HepG2 (cell line): ENCODE data around the gene NATD1. TPM values are rescaled to one million over a fixed set of nuclear protein-coding genes. Genes with fewer than 3 reads are reported as not detected.

Source experiments
- BCL6 ChIP-seq: IDR thresholded peaks from 2 replicates; pipeline ENCODE4 v1.6.1; 2016; ENCODE audit warnings: missing genetic modification reagents, missing compliant biosample characterization
- CEBPB ChIP-seq: IDR thresholded peaks from 2 replicates; pipeline ENCODE4 v1.6.1; 2011; ENCODE audit warnings: low read depth, low read length, improper control_type of control experiment, borderline replicate concordance
- HCFC1 ChIP-seq: fragments of 150-350 bp; IDR thresholded peaks from 2 replicates; pipeline ENCODE4 v1.6.1; 2014; ENCODE audit warnings: low read depth, low read length
- HOXD1 ChIP-seq: sonication (generic); formaldehyde crosslinking; IDR thresholded peaks from 2 replicates; pipeline ENCODE4 v1.5.0; 2020; ENCODE audit warnings: missing genetic modification reagents
- IKZF1 ChIP-seq: fragments of 450-650 bp; IDR thresholded peaks from 2 replicates; pipeline ENCODE4 v1.7.1; 2016
- KDM5B ChIP-seq: sonication (generic); formaldehyde crosslinking; IDR thresholded peaks from 2 replicates; pipeline ENCODE4 v1.4.0; 2020; ENCODE audit warnings: missing genetic modification reagents, mild to moderate bottlenecking, borderline replicate concordance
- MAFG ChIP-seq: sonication (generic); formaldehyde crosslinking; IDR thresholded peaks from 2 replicates; pipeline ENCODE4 v1.5.1; 2020; ENCODE audit warnings: mild to moderate bottlenecking, missing genetic modification reagents
- MAZ ChIP-seq, 2 experiments: sonication (generic) in 1 of 2; formaldehyde crosslinking in 1 of 2; IDR thresholded peaks; 2 replicates each; pipeline versions ENCODE4 v1.5.0 to v1.6.1; 2012 to 2020; ENCODE audit warnings: low read depth in 2 of 2, mild to moderate bottlenecking in 2 of 2, borderline replicate concordance in 1 of 2, improper control_type of control experiment in 1 of 2, low read length in 1 of 2, missing genetic modification reagents in 1 of 2, moderate library complexity in 1 of 2
- RBM39 ChIP-seq: fragments of 200-400 bp; formaldehyde crosslinking; IDR thresholded peaks from one replicate; pipeline ENCODE4 v1.6.1; 2018; ENCODE audit warnings: antibody characterized with exemption, mild to moderate bottlenecking, low read depth, low read length; ENCODE audit not compliant: poor library complexity, severe bottlenecking
- SPEN ChIP-seq: sonication (generic); formaldehyde crosslinking; IDR thresholded peaks from 2 replicates; pipeline ENCODE4 v1.5.1; 2020; ENCODE audit warnings: low read depth, mild to moderate bottlenecking, missing genetic modification reagents
- ZBTB38 ChIP-seq: sonication (generic); formaldehyde crosslinking; IDR thresholded peaks from 2 replicates; pipeline ENCODE4 v1.5.1; 2020; ENCODE audit warnings: mild to moderate bottlenecking, missing genetic modification reagents
- ZNF430 ChIP-seq: sonication (generic); formaldehyde crosslinking; IDR thresholded peaks from 2 replicates; pipeline ENCODE4 v1.9.0; 2021; ENCODE audit warnings: mild to moderate bottlenecking, missing genetic modification reagents
- ZNF567 ChIP-seq: sonication (generic); formaldehyde crosslinking; IDR thresholded peaks from 2 replicates; pipeline ENCODE4 v1.8.1; 2023; ENCODE audit warnings: mild to moderate bottlenecking, missing genetic modification reagents, borderline replicate concordance
- ZNF629 ChIP-seq: sonication (generic); formaldehyde crosslinking; conservative IDR thresholded peaks from 2 replicates; pipeline ENCODE4 v1.5.0; 2020; ENCODE audit warnings: missing genetic modification reagents
- ZNF678 ChIP-seq: sonication (generic); formaldehyde crosslinking; IDR thresholded peaks from 2 replicates; pipeline ENCODE4 v1.4.0; 2020; ENCODE audit warnings: mild to moderate bottlenecking, missing genetic modification reagents
- ZNF713 ChIP-seq: sonication (generic); formaldehyde crosslinking; IDR thresholded peaks from 2 replicates; pipeline ENCODE4 v1.4.0; 2020; ENCODE audit warnings: mild to moderate bottlenecking, missing genetic modification reagents
- ZNF740 ChIP-seq: sonication (generic); formaldehyde crosslinking; IDR thresholded peaks from 2 replicates; pipeline ENCODE4 v1.4.0; 2020; ENCODE audit warnings: missing genetic modification reagents
- polyA plus RNA-seq, 8 experiments: library from polyadenylated mRNA; depleted of rRNA in 3 of 8; stranded (reverse) in 7 of 8; unstranded in 1 of 8; fragments of >200 nt; fragmentation: Illumina TruSeq in 4 of 8; extraction: Trizol in 4 of 8; gene quantifications; 2 replicates each; pipeline versions ENCODE4 v1.2.1 to v1.2.3, GENCODE V29; 2011 to 2016; ENCODE audit warnings: low read depth in 4 of 8, missing spikeins in 1 of 8, mixed read lengths in 1 of 8; ENCODE audit not compliant: insufficient read depth in 1 of 8
- total RNA-seq, 5 experiments: library from RNA; depleted of rRNA; stranded (reverse); fragments of >200 nt; fragmentation: Illumina TruSeq; extraction: Trizol; gene quantifications; 2 replicates each; pipeline ENCODE4 v1.2.3, GENCODE V29; 2016; ENCODE audit warnings: low read depth in 1 of 5
- TF ChIP-seq, protein P1 (sequence below): sonication (generic); formaldehyde crosslinking; IDR thresholded peaks from 2 replicates; pipeline ENCODE4 v1.8.1; 2023; ENCODE audit warnings: mild to moderate bottlenecking, moderate library complexity, missing genetic modification reagents

Gene NATD1
- total and polyA plus RNA-seq, 2 of the 13 experiments (the other 11 are each of a cell fraction or from before 2014, with no cell fraction given), result 0.31 to 2.3 TPM

- TF ChIP-seq MAFG (CRISPR knock-in tag) (no peak), SPEN (CRISPR knock-in tag) (no peak), ZNF713 (CRISPR knock-in tag) (no peak), HCFC1 (no peak), BCL6 (CRISPR knock-in tag) (0 out of 2 replicates have a peak, but pooled peaks have one; percentile 22), CEBPB (no peak), ZNF567 (no peak), HOXD1 (no peak), ZNF629 (CRISPR knock-in tag) (peak; percentile 94), KDM5B (no peak), IKZF1 (no peak), MAZ (IDR thresholded peaks at IDR 0.05; ENCODE audit: borderline replicate concordance, low read depth, low read length) (no peak), MAZ (CRISPR knock-in tag; IDR thresholded peaks at IDR 0.05; ENCODE audit: low read depth) (0 out of 2 replicates have a peak, but pooled peaks have one; percentile 12), ZBTB38 (CRISPR knock-in tag) (peak; percentile 48; the same call in 1 of the 2 replicates), ZNF740 (no peak), RBM39 (no peak), ZNF430 (CRISPR knock-in tag) (0 out of 2 replicates have a peak, but pooled peaks have one; percentile 45), ZNF678 (CRISPR knock-in tag) (no peak)
- TF ChIP-seq, protein P1, sequence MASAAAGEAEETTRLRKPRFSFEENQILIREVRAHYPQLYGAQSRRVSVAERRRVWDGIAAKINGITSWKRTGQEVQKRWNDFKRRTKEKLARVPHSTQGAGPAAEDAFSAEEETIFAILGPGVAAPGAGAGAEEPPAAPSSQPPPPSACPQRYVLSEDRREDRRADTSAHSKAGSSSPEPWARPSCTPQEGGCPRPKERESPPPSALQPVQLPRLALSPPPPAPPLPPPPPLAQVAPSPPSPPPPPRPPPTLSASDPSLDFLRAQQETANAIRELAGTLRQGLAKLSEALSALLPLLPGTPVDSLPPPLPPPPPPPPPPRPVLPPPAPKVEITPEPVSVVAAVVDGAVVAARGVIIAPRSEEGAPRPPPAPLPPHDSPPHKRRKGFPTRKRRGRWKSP (CRISPR knock-in tag), result no peak
These were observed 30.5 kb upstream of the NATD1 start (continued) for GRCh38 chr17:21283482-21284318.
